SK-N-SH (cell line): ENCODE results near the gene PHLDA3. TPM values are rescaled to one million over a fixed set of nuclear protein-coding genes. Genes with fewer than 3 reads are reported as not detected.

Experiments used
- CTCF ChIA-PET: fragments of 300-600, 350-600 bp; formaldehyde crosslinking; extraction: SDS; loops from one replicate; lab custom pipeline; 2021; lab: Yijun Ruan, JAX
- POLR2A ChIA-PET: fragments of 350-600 bp; sonication (Branson Sonifier 250); formaldehyde crosslinking; extraction: SDS; loops from one replicate; lab custom pipeline; 2020; ENCODE audit warnings: antibody characterized with exemption, inconsistent platforms; lab: Yijun Ruan, JAX
- DNase-seq: peaks from one replicate; pipeline ENCODE4 v3.0.0; 2012
- H2AFZ ChIP-seq: fragments of 200-600 bp; sonication (generic); 2 replicates; pipeline ENCODE4 v1.8.1; 2016; ENCODE audit warnings: antibody characterized with exemption, mild to moderate bottlenecking, low read depth
- H3F3A ChIP-seq: fragments of 200-600 bp; sonication (generic); replicated peaks from 2 replicates; pipeline ENCODE3; 2016; ENCODE audit warnings: antibody characterized with exemption, mild to moderate bottlenecking; ENCODE audit not compliant: insufficient read depth
- H3K27ac ChIP-seq, 2 experiments: fragments of 200-500 bp in 1 of 2; fragments of 200-600 bp in 1 of 2; sonication (Bioruptor generic) in 1 of 2; sonication (generic), shearing (Covaris generic) in 1 of 2; 2 replicates each; pipeline versions ENCODE4 v1.5.1 to v1.6.1; 2014 to 2016; ENCODE audit warnings: low read depth in 2 of 2, inconsistent platforms in 1 of 2, low read length in 1 of 2, mild to moderate bottlenecking in 1 of 2, mixed read lengths in 1 of 2
- H3K27me3 ChIP-seq: fragments of 200-600 bp; sonication (generic), shearing (Covaris generic); 2 replicates; pipeline ENCODE4 v1.6.1; 2016; ENCODE audit warnings: mixed run types; ENCODE audit not compliant: insufficient read depth
- H3K36me3 ChIP-seq, 2 experiments: fragments of 200-500 bp in 1 of 2; fragments of 200-600 bp in 1 of 2; sonication (Bioruptor generic) in 1 of 2; sonication (generic) in 1 of 2; replicated peaks in 1 of 2; 2 replicates each; pipeline versions ENCODE3 to v1.5.1; 2014 to 2016; ENCODE audit warnings: low read length in 1 of 2, mild to moderate bottlenecking in 1 of 2; ENCODE audit not compliant: insufficient read depth in 2 of 2, control insufficient read depth in 1 of 2
- H3K4me1 ChIP-seq, 2 experiments: fragments of 200-500 bp in 1 of 2; fragments of 200-600 bp in 1 of 2; sonication (Bioruptor generic) in 1 of 2; sonication (generic), shearing (Covaris generic) in 1 of 2; 2 replicates each; pipeline versions ENCODE4 v1.5.1 to v1.6.1; 2014 to 2016; ENCODE audit warnings: low read depth in 1 of 2, low read length in 1 of 2, mixed run types in 1 of 2; ENCODE audit not compliant: insufficient read depth in 2 of 2, control insufficient read depth in 1 of 2
- H3K4me2 ChIP-seq: fragments of 200-600 bp; sonication (generic), shearing (Covaris generic); 2 replicates; pipeline ENCODE4 v1.6.1; 2017; ENCODE audit warnings: mixed run types
- H3K4me3 ChIP-seq, 2 experiments: fragments of 200-500 bp in 1 of 2; fragments of 200-600 bp in 1 of 2; sonication (Bioruptor generic) in 1 of 2; sonication (generic), shearing (Covaris generic) in 1 of 2; 2 replicates each; pipeline versions ENCODE4 v1.5.1 to v1.8.1; 2014 to 2016; ENCODE audit warnings: low read depth in 2 of 2, inconsistent platforms in 1 of 2, low read length in 1 of 2, mild to moderate bottlenecking in 1 of 2, mixed read lengths in 1 of 2, moderate library complexity in 1 of 2
- H3K79me2 ChIP-seq: fragments of 200-600 bp; sonication (generic); 2 replicates; pipeline ENCODE4 v1.8.1; 2017; ENCODE audit warnings: mild to moderate bottlenecking; ENCODE audit not compliant: insufficient read depth
- H3K9ac ChIP-seq: fragments of 200-600 bp; sonication (generic); 2 replicates; pipeline ENCODE4 v1.6.1; 2017; ENCODE audit warnings: mixed run types
- H3K9me2 ChIP-seq: fragments of 200-600 bp; sonication (generic); 2 replicates; pipeline ENCODE4 v1.6.1; 2017; ENCODE audit warnings: mixed run types
- H3K9me3 ChIP-seq: fragments of 200-600 bp; sonication (generic); 2 replicates; pipeline ENCODE4 v1.6.1; 2017; ENCODE audit warnings: mixed run types, mild to moderate bottlenecking, moderate library complexity
- H4K20me1 ChIP-seq: fragments of 200-600 bp; sonication (generic); 2 replicates; pipeline ENCODE4 v1.6.1; 2017; ENCODE audit warnings: mild to moderate bottlenecking, mixed run types; ENCODE audit not compliant: insufficient read depth
- CTCF ChIP-seq: fragments of 200-600 bp; sonication (generic); IDR thresholded peaks from 2 replicates; pipeline ENCODE4 v1.6.1; 2017; ENCODE audit warnings: antibody characterized with exemption, mild to moderate bottlenecking, moderate library complexity
- ELF1 ChIP-seq: IDR thresholded peaks from 2 replicates; pipeline ENCODE4 v1.4.0; 2012
- FOXJ3 ChIP-seq: sonication (generic); formaldehyde crosslinking; IDR thresholded peaks from 2 replicates; pipeline ENCODE4 v1.5.1; 2020; ENCODE audit warnings: mild to moderate bottlenecking, missing genetic modification reagents
- GABPA ChIP-seq: IDR thresholded peaks from 2 replicates; pipeline ENCODE4 v1.4.0; 2012; ENCODE audit warnings: low read depth, mild to moderate bottlenecking
- IRF3 ChIP-seq: fragments of 150-350 bp; IDR thresholded peaks from 2 replicates; pipeline ENCODE4 v1.6.1; 2016; ENCODE audit warnings: mild to moderate bottlenecking, low read depth, low read length
- JUND ChIP-seq: IDR thresholded peaks from 2 replicates; pipeline ENCODE4 v1.4.0; 2012
- MAX ChIP-seq: IDR thresholded peaks from 2 replicates; pipeline ENCODE4 v1.4.0; 2012; ENCODE audit warnings: low read depth
- NFIC ChIP-seq: IDR thresholded peaks from 2 replicates; pipeline ENCODE4 v1.4.0; 2012; ENCODE audit warnings: borderline replicate concordance
- NRF1 ChIP-seq: IDR thresholded peaks from 2 replicates; pipeline ENCODE4 v1.6.1; 2012; ENCODE audit warnings: low read depth, mild to moderate bottlenecking, low read length
- RFX5 ChIP-seq: IDR thresholded peaks from 2 replicates; pipeline ENCODE4 v1.6.1; 2012; ENCODE audit warnings: mild to moderate bottlenecking, improper control_type of control experiment, low read length
- SIN3A ChIP-seq: IDR thresholded peaks from 2 replicates; pipeline ENCODE4 v1.6.1; 2012; ENCODE audit warnings: low read depth, mild to moderate bottlenecking, low read length, moderate library complexity, borderline replicate concordance
- TAF1 ChIP-seq: IDR thresholded peaks from 2 replicates; pipeline ENCODE4 v1.6.1; 2012; ENCODE audit warnings: low read depth, mild to moderate bottlenecking, low read length, moderate library complexity, borderline replicate concordance
- TCF12 ChIP-seq: IDR thresholded peaks from 2 replicates; pipeline ENCODE4 v1.4.0; 2012
- YY1 ChIP-seq: IDR thresholded peaks from 2 replicates; pipeline ENCODE4 v1.4.0; 2012; ENCODE audit warnings: low read depth, mild to moderate bottlenecking
- WGBS: methylation state at CpG from one replicate; pipeline ENCODE4 v1.1.6; 2017; ENCODE audit warnings: low lambda C conversion rate; 5-methylcytosine and 5-hydroxymethylcytosine counted together
- polyA plus RNA-seq, 3 experiments: library from polyadenylated mRNA; depleted of rRNA; stranded (reverse); fragments of >200 nt; gene quantifications; 2 replicates each; pipeline ENCODE4 v1.2.3, GENCODE V29; 2012
- TF ChIP-seq, protein P1 (sequence below): IDR thresholded peaks from 2 replicates; pipeline ENCODE4 v1.4.0; 2012; ENCODE audit warnings: low read depth, borderline replicate concordance
- TF ChIP-seq, protein P2 (sequence below): fragments of 150-350 bp; IDR thresholded peaks from 2 replicates; pipeline ENCODE4 v1.6.1; 2017; ENCODE audit warnings: antibody characterized with exemption, low read length, low read depth, borderline replicate concordance

The PHLDA3 gene
- polyA plus RNA-seq, 1 of the 3 experiments (the other 2 are of a cell fraction): 105 TPM

GRCh38 chr1:201475915-201476669, 7.1 kb upstream of the PHLDA3 start:
- CTCF ChIA-PET: interaction anchor here (1.3 to 22.5 kb wide), 3 partner anchors 8 to 28 kb away, joined by 4 to 860 read pairs (median 5); partner anchors contain the start of genes CSRP1 and PHLDA3
- WGBS: 83% methylated on average over 8 of the region's 8 CpGs

More at GRCh38 chr1:201475915-201476669, 7.1 kb upstream of the PHLDA3 start:
- Histone ChIP-seq H2AFZ (no peak overlapping the region), H3K36me3 (no peaks in the 10 kb centered on the region), H3K9ac (no peak overlapping the region), H3K27ac (no peak overlapping the region), H4K20me1 (no peaks in the 10 kb centered on the region), H3K4me2 (no peak overlapping the region), H3K9me3 (no peaks in the 10 kb centered on the region), H3K4me1 (peaks cover 0 to 9% of the 10 kb centered on the region in 2 experiments; a peak in 2 of 4 replicates), H3K9me2 (no peaks in the 10 kb centered on the region), H3K27me3 (no peaks in the 10 kb centered on the region), H3K79me2 (no peaks in the 10 kb centered on the region), H3K4me3 (no peak overlapping the region), H3F3A (peaks cover 4% of the 10 kb centered on the region)
- DNase-seq: no peak
- POLR2A ChIA-PET: no interaction called here
- TF ChIP-seq TAF1 (no peak), YY1 (no peak), JUND (no peak), FOXJ3 (CRISPR knock-in tag) (no peak), NRF1 (no peak), ELF1 (no peak), SIN3A (no peak), TCF12 (no peak), IRF3 (no peak), MAX (no peak), NFIC (no peak), RFX5 (no peak), CTCF (no peak), GABPA (no peak)
- TF ChIP-seq, protein P1, sequence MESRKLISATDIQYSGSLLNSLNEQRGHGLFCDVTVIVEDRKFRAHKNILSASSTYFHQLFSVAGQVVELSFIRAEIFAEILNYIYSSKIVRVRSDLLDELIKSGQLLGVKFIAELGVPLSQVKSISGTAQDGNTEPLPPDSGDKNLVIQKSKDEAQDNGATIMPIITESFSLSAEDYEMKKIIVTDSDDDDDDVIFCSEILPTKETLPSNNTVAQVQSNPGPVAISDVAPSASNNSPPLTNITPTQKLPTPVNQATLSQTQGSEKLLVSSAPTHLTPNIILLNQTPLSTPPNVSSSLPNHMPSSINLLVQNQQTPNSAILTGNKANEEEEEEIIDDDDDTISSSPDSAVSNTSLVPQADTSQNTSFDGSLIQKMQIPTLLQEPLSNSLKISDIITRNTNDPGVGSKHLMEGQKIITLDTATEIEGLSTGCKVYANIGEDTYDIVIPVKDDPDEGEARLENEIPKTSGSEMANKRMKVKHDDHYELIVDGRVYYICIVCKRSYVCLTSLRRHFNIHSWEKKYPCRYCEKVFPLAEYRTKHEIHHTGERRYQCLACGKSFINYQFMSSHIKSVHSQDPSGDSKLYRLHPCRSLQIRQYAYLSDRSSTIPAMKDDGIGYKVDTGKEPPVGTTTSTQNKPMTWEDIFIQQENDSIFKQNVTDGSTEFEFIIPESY: no peak
- TF ChIP-seq, protein P2, sequence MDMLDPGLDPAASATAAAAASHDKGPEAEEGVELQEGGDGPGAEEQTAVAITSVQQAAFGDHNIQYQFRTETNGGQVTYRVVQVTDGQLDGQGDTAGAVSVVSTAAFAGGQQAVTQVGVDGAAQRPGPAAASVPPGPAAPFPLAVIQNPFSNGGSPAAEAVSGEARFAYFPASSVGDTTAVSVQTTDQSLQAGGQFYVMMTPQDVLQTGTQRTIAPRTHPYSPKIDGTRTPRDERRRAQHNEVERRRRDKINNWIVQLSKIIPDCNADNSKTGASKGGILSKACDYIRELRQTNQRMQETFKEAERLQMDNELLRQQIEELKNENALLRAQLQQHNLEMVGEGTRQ: no peak
